Nephron progenitor cell (in vitro differentiated cells): ENCODE data around the gene FIG4.

ENCODE experiments used
- DNase-seq: peaks from one replicate; pipeline ENCODE4 v3.0.0; 2021
- H3K27ac Mint-ChIP-seq: 2 replicates; pipeline ENCODE4 v1.8.0; 2021; ENCODE audit warnings: mild to moderate bottlenecking, moderate library complexity, mixed read lengths
- H3K27me3 Mint-ChIP-seq: 2 replicates; pipeline ENCODE4 v1.8.0; 2021; ENCODE audit warnings: mild to moderate bottlenecking, low read depth, mixed read lengths; ENCODE audit not compliant: poor library complexity
- H3K36me3 Mint-ChIP-seq: 2 replicates; pipeline ENCODE4 v1.8.0; 2021; ENCODE audit warnings: low read depth, mixed read lengths
- H3K4me1 Mint-ChIP-seq: 2 replicates; pipeline ENCODE4 v1.8.0; 2021; ENCODE audit warnings: mixed read lengths
- H3K4me3 Mint-ChIP-seq: 2 replicates; pipeline ENCODE4 v1.8.0; 2021; ENCODE audit warnings: mild to moderate bottlenecking, moderate library complexity, mixed read lengths
- H3K9me3 Mint-ChIP-seq: 2 replicates; pipeline ENCODE4 v1.8.0; 2021; ENCODE audit warnings: mild to moderate bottlenecking, moderate library complexity, mixed read lengths
- CTCF ChIP-seq: fragments of 200-600 bp; sonication (generic); IDR thresholded peaks from 2 replicates; pipeline ENCODE4 v1.5.0; 2021; ENCODE audit warnings: antibody characterized with exemption

Gene FIG4

GRCh38 chr6:109690737-109691621, at the start of gene FIG4, which contains the start of gene AK9:
FIG4 (plus strand) TSS chr6:109691296; CDS start chr6:109691436, 140 bp downstream.
AK9 (minus strand) TSS chr6:109691202; CDS start chr6:109675745, 15,457 bp downstream.
- peak; percentile 93 for DNase-seq
- no peaks in the 10 kb centered on the region for H3K9me3 Mint-ChIP-seq
- H3K4me1 Mint-ChIP-seq, result peaks cover 20% of the 10 kb centered on the region
- peak within 1 kb of the TSS; percentile 80 for H3K27ac Mint-ChIP-seq
- H3K4me3 Mint-ChIP-seq, result peak within 1 kb of the TSS; percentile 96
- H3K36me3 Mint-ChIP-seq, result peaks cover 8% of the 10 kb centered on the region
- no peak for TF ChIP-seq CTCF
- peaks cover 40% of the 10 kb centered on the region for H3K27me3 Mint-ChIP-seq

GRCh38 chr6:109644131-109644530, 47.0 kb upstream of the FIG4 start:
- peaks cover 10% of the 10 kb centered on the region for H3K36me3 Mint-ChIP-seq
- H3K27me3 Mint-ChIP-seq, result peaks cover 5% of the 10 kb centered on the region
- TF ChIP-seq CTCF, result no peak
- peaks cover 33% of the 10 kb centered on the region for H3K9me3 Mint-ChIP-seq
- no peaks in the 10 kb centered on the region for H3K4me1 Mint-ChIP-seq
- no peak overlapping the region for H3K27ac Mint-ChIP-seq
- DNase-seq, result no peak
- no peak overlapping the region for H3K4me3 Mint-ChIP-seq

GRCh38 chr6:109653264-109653663, 37.8 kb upstream of the FIG4 start:
- peaks cover 4% of the 10 kb centered on the region for H3K4me1 Mint-ChIP-seq
- H3K9me3 Mint-ChIP-seq, result peaks cover 4% of the 10 kb centered on the region
- no peak overlapping the region for H3K4me3 Mint-ChIP-seq
- DNase-seq, result no peak
- H3K27me3 Mint-ChIP-seq, result peaks cover 3% of the 10 kb centered on the region
- TF ChIP-seq CTCF, result no peak
- H3K36me3 Mint-ChIP-seq, result no peaks in the 10 kb centered on the region
- no peak overlapping the region for H3K27ac Mint-ChIP-seq

GRCh38 chr6:109655761-109656262, 35.3 kb upstream of the FIG4 start:
- peaks cover 3% of the 10 kb centered on the region for H3K27me3 Mint-ChIP-seq
- no peak for DNase-seq
- peaks cover 4% of the 10 kb centered on the region for H3K4me1 Mint-ChIP-seq
- H3K36me3 Mint-ChIP-seq, result no peaks in the 10 kb centered on the region
- no peak for TF ChIP-seq CTCF
- H3K27ac Mint-ChIP-seq, result no peak overlapping the region
- no peak overlapping the region for H3K4me3 Mint-ChIP-seq
- no peaks in the 10 kb centered on the region for H3K9me3 Mint-ChIP-seq

- no peak for TF ChIP-seq CTCF
Observed at GRCh38 chr6:109660526-109661320, 30.4 kb upstream of the FIG4 start.

More at GRCh38 chr6:109660526-109661320, 30.4 kb upstream of the FIG4 start:
- peaks cover under 1% of the 10 kb centered on the region for H3K4me1 Mint-ChIP-seq
- no peaks in the 10 kb centered on the region for H3K9me3 Mint-ChIP-seq
- no peaks in the 10 kb centered on the region for H3K36me3 Mint-ChIP-seq
- H3K27me3 Mint-ChIP-seq, result peaks cover 7% of the 10 kb centered on the region
- no peak overlapping the region for H3K27ac Mint-ChIP-seq
- H3K4me3 Mint-ChIP-seq, result no peak overlapping the region
- DNase-seq, result no peak
